BLaER1 treated with 17β-estradiol and CSF1 and Interleukin-3, amounts not matched to agents 10 nM and 100 nM (cell line): ENCODE data around the gene ZMIZ1.
A peak's percentile ranks its signal among the peaks of the same experiment; 100 is the strongest.

ENCODE experiments used
- H3K27ac ChIP-seq, 11 experiments: shearing (Covaris generic); formaldehyde crosslinking; 2 replicates each; pipeline ENCODE4 v1.8.1; 2022
- H3K27me3 ChIP-seq, 11 experiments: shearing (Covaris generic); formaldehyde crosslinking; 2 replicates each; pipeline ENCODE4 v1.8.1; 2022
- H3K36me3 ChIP-seq, 11 experiments: shearing (Covaris generic); formaldehyde crosslinking; 2 replicates each; pipeline ENCODE4 v1.8.1; 2022
- H3K4me1 ChIP-seq, 10 experiments: shearing (Covaris generic); formaldehyde crosslinking; 2 replicates each; pipeline ENCODE4 v1.8.1; 2022
- H3K4me2 ChIP-seq, 11 experiments: shearing (Covaris generic); formaldehyde crosslinking; 2 replicates each; pipeline ENCODE4 v1.8.1; 2022
- H3K4me3 ChIP-seq, 10 experiments: shearing (Covaris generic); formaldehyde crosslinking; 2 replicates each; pipeline ENCODE4 v1.8.1; 2022
- H3K9ac ChIP-seq, 11 experiments: shearing (Covaris generic); formaldehyde crosslinking; 2 replicates each; pipeline ENCODE4 v1.8.1; 2022
- H3K9me3 ChIP-seq, 11 experiments: shearing (Covaris generic); formaldehyde crosslinking; replicated peaks in 1 of 11; 2 replicates each; pipeline ENCODE4 v1.8.1; 2022
- H4K20me1 ChIP-seq, 11 experiments: shearing (Covaris generic); formaldehyde crosslinking; 2 replicates each; pipeline ENCODE4 v1.8.1; 2022
- Cebpa-rat ChIP-seq, 11 experiments: shearing (Covaris generic); IDR thresholded peaks; 2 replicates each; pipeline ENCODE4 v1.8.1; 2022

The ZMIZ1 gene

GRCh38 chr10:79112881-79113431 is 44.2 kb downstream of the ZMIZ1 start:
- Histone ChIP-seq H3K27ac (peak overlapping the region in 9 of 11 experiments; percentile 14 to 66 (median 43); a peak in 17 of 22 replicates), H3K27me3 (no peaks in the 10 kb centered on the region), H3K4me3 (no peak overlapping the region), H3K4me1 (peaks cover 77 to 100% (median 100%) of the 10 kb centered on the region in 10 experiments), H3K4me2 (peak overlapping the region; percentile 67 to 97 (median 87)), H4K20me1 (peaks cover 96 to 100% (median 100%) of the 10 kb centered on the region in 11 experiments), H3K9ac (peak overlapping the region; percentile 19 to 71 (median 45); a peak in 19 of 22 replicates), H3K9me3 (no peaks in the 10 kb centered on the region), H3K36me3 (peaks cover 12 to 70% (median 29%) of the 10 kb centered on the region in 11 experiments; a peak in 20 of 22 replicates)
- TF ChIP-seq Cebpa-rat (IDR thresholded peaks at IDR 0.05): no peak

- Histone ChIP-seq H3K4me3 (no peak overlapping the region), H3K4me2 (peak overlapping the region; percentile 67 to 97 (median 87)), H4K20me1 (peaks cover 96 to 100% (median 100%) of the 10 kb centered on the region in 11 experiments), H3K27me3 (no peaks in the 10 kb centered on the region), H3K36me3 (peaks cover 18 to 79% (median 36%) of the 10 kb centered on the region in 11 experiments; a peak in 20 of 22 replicates), H3K4me1 (peaks cover 85 to 100% (median 100%) of the 10 kb centered on the region in 10 experiments), H3K9me3 (no peaks in the 10 kb centered on the region), H3K27ac (peak overlapping the region in 6 of 11 experiments; percentile 26 to 66 (median 48); a peak in 13 of 22 replicates), H3K9ac (peak overlapping the region in 10 of 11 experiments; percentile 31 to 71 (median 46); a peak in 18 of 22 replicates)
- no peak for TF ChIP-seq Cebpa-rat (IDR thresholded peaks at IDR 0.05)
Measured at GRCh38 chr10:79113827-79114226, 45.1 kb downstream of the ZMIZ1 start.

- Histone ChIP-seq H3K9ac (peak overlapping the region in 6 of 11 experiments; percentile 13 to 71 (median 24); a peak in 6 of 22 replicates), H3K27me3 (no peaks in the 10 kb centered on the region), H4K20me1 (peaks cover 92 to 100% (median 100%) of the 10 kb centered on the region in 11 experiments), H3K9me3 (no peaks in the 10 kb centered on the region), H3K4me1 (peaks cover 79 to 95% (median 89%) of the 10 kb centered on the region in 10 experiments), H3K4me3 (no peak overlapping the region; a peak in 1 of 20 replicates), H3K36me3 (peaks cover 31 to 87% (median 47%) of the 10 kb centered on the region in 11 experiments), H3K27ac (peak overlapping the region in 8 of 11 experiments; percentile 0 to 59 (median 34); a peak in 9 of 22 replicates), H3K4me2 (peak overlapping the region; percentile 67 to 97 (median 87))
- no peak for TF ChIP-seq Cebpa-rat (IDR thresholded peaks at IDR 0.05)
Measured at GRCh38 chr10:79115302-79115701, 46.5 kb downstream of the ZMIZ1 start.

GRCh38 chr10:79116368-79116767 is 47.6 kb downstream of the ZMIZ1 start:
- Histone ChIP-seq H3K4me2 (peak overlapping the region; percentile 67 to 97 (median 87)), H3K27me3 (no peaks in the 10 kb centered on the region), H3K4me1 (peaks cover 75 to 95% (median 84%) of the 10 kb centered on the region in 10 experiments), H3K9ac (peak overlapping the region in 6 of 11 experiments; percentile 5 to 41 (median 34); a peak in 8 of 22 replicates), H3K36me3 (peaks cover 33 to 87% (median 47%) of the 10 kb centered on the region in 11 experiments), H3K9me3 (no peaks in the 10 kb centered on the region), H3K27ac (peak overlapping the region in 8 of 11 experiments; percentile 10 to 59 (median 32); a peak in 10 of 22 replicates), H4K20me1 (peaks cover 89 to 100% (median 100%) of the 10 kb centered on the region in 11 experiments), H3K4me3 (peak overlapping the region in 1 of 10 experiments; percentile 1; a peak in 1 of 20 replicates)
- no peak for TF ChIP-seq Cebpa-rat (IDR thresholded peaks at IDR 0.05)

- peak overlapping the region; percentile 67 to 97 (median 87) for H3K4me2 ChIP-seq
- peak overlapping the region in 5 of 11 experiments; percentile 10 to 59 (median 37); a peak in 5 of 22 replicates for H3K27ac ChIP-seq
- no peaks in the 10 kb centered on the region for H3K9me3 ChIP-seq
- H3K9ac ChIP-seq: peak overlapping the region in 3 of 11 experiments; percentile 32 to 36 (median 35); a peak in 3 of 22 replicates
- H3K4me1 ChIP-seq: peaks cover 68 to 91% (median 77%) of the 10 kb centered on the region in 10 experiments
- H4K20me1 ChIP-seq: peaks cover 88 to 100% (median 100%) of the 10 kb centered on the region in 11 experiments
- H3K36me3 ChIP-seq: peaks cover 37 to 87% (median 50%) of the 10 kb centered on the region in 11 experiments
- peak overlapping the region in 1 of 10 experiments; percentile 1; a peak in 1 of 20 replicates for H3K4me3 ChIP-seq
- TF ChIP-seq Cebpa-rat (IDR thresholded peaks at IDR 0.05): no peak
- no peaks in the 10 kb centered on the region for H3K27me3 ChIP-seq
Measured at GRCh38 chr10:79116801-79117723, 48.3 kb downstream of the ZMIZ1 start.

GRCh38 chr10:79118286-79119202 is 49.8 kb downstream of the ZMIZ1 start:
- Histone ChIP-seq H3K4me3 (no peak overlapping the region), H3K36me3 (peaks cover 51 to 89% (median 61%) of the 10 kb centered on the region in 11 experiments), H3K9ac (peak overlapping the region in 3 of 11 experiments; percentile 12 to 31 (median 30); a peak in 3 of 22 replicates), H3K4me1 (peaks cover 53 to 91% (median 76%) of the 10 kb centered on the region in 10 experiments), H3K27ac (peak overlapping the region in 5 of 11 experiments; percentile 12 to 42 (median 21); a peak in 7 of 22 replicates), H4K20me1 (peaks cover 84 to 100% (median 99%) of the 10 kb centered on the region in 11 experiments), H3K27me3 (no peaks in the 10 kb centered on the region), H3K9me3 (no peaks in the 10 kb centered on the region), H3K4me2 (peak overlapping the region in 8 of 11 experiments; percentile 0 to 97 (median 88); a peak in 12 of 22 replicates)
- no peak for TF ChIP-seq Cebpa-rat (IDR thresholded peaks at IDR 0.05)

- H3K4me3 ChIP-seq: no peak overlapping the region
- H3K9ac ChIP-seq: peak overlapping the region in 2 of 11 experiments; percentile 5 to 30; a peak in 1 of 22 replicates
- peaks cover 81 to 100% (median 100%) of the 10 kb centered on the region in 11 experiments for H4K20me1 ChIP-seq
- peak overlapping the region in 3 of 11 experiments; percentile 87 to 95 (median 90); a peak in 4 of 22 replicates for H3K4me2 ChIP-seq
- peaks cover 58 to 95% (median 69%) of the 10 kb centered on the region in 11 experiments for H3K36me3 ChIP-seq
- no peak for TF ChIP-seq Cebpa-rat (IDR thresholded peaks at IDR 0.05)
- H3K4me1 ChIP-seq: peaks cover 46 to 91% (median 74%) of the 10 kb centered on the region in 10 experiments
- H3K27ac ChIP-seq: peak overlapping the region in 1 of 11 experiments; percentile 16; a peak in 1 of 22 replicates
- no peaks in the 10 kb centered on the region for H3K9me3 ChIP-seq
- no peaks in the 10 kb centered on the region for H3K27me3 ChIP-seq
Measured at GRCh38 chr10:79119306-79119705, 50.5 kb downstream of the ZMIZ1 start.
